ENCODE data around the gene CHST9.

- TF ChIP-seq POLR2A (IDR thresholded peaks at IDR 0.05) = no peak
- no peak for TF ChIP-seq CTCF (IDR thresholded peaks at IDR 0.05)
These were observed 20.2 kb downstream of the CHST9 start for GRCh38 chr18:27164905-27165304.

Measured in adrenal gland (tissue), 5 donors.